Measurements from ENCODE around the gene HEXB.

DNA sequence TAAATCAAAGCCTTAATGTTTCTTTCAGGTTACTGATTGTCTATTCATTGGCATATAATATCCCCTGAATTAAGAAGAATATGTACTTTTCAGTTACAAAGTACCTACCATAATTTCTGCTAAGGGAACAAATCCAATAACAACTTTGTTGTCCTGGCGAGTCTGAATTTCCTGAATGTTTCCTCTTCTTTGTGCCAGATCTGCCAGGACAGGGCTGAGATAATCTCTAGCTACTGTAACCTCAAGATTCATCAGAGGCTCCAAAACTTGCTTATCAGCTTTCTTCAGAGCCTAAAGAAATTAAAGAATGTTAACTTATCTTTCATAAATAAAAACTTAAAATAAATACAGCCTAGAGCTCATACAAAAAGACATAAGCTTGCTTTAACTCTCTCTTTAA lies 37.2 kb downstream of the HEXB start:
- TF ChIP-seq POLR2A (IDR thresholded peaks at IDR 0.05) = no peak
- TF ChIP-seq, protein P1, sequence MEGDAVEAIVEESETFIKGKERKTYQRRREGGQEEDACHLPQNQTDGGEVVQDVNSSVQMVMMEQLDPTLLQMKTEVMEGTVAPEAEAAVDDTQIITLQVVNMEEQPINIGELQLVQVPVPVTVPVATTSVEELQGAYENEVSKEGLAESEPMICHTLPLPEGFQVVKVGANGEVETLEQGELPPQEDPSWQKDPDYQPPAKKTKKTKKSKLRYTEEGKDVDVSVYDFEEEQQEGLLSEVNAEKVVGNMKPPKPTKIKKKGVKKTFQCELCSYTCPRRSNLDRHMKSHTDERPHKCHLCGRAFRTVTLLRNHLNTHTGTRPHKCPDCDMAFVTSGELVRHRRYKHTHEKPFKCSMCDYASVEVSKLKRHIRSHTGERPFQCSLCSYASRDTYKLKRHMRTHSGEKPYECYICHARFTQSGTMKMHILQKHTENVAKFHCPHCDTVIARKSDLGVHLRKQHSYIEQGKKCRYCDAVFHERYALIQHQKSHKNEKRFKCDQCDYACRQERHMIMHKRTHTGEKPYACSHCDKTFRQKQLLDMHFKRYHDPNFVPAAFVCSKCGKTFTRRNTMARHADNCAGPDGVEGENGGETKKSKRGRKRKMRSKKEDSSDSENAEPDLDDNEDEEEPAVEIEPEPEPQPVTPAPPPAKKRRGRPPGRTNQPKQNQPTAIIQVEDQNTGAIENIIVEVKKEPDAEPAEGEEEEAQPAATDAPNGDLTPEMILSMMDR (IDR thresholded peaks at IDR 0.05) = no peak

All from ovary (tissue), 3 donors.